C4-2B (cell line): Measurements from ENCODE around the gene EPS8L1.

ENCODE experiments used
- ZFX ChIP-seq: fragments of 450-650 bp; IDR thresholded peaks from 2 replicates; pipeline ENCODE4 v1.6.1; 2017
- TF ChIP-seq, protein P1 (sequence below): fragments of 450-650 bp; conservative IDR thresholded peaks from 2 replicates; pipeline ENCODE4 v1.5.1; 2017; ENCODE audit warnings: mild to moderate bottlenecking

DNA sequence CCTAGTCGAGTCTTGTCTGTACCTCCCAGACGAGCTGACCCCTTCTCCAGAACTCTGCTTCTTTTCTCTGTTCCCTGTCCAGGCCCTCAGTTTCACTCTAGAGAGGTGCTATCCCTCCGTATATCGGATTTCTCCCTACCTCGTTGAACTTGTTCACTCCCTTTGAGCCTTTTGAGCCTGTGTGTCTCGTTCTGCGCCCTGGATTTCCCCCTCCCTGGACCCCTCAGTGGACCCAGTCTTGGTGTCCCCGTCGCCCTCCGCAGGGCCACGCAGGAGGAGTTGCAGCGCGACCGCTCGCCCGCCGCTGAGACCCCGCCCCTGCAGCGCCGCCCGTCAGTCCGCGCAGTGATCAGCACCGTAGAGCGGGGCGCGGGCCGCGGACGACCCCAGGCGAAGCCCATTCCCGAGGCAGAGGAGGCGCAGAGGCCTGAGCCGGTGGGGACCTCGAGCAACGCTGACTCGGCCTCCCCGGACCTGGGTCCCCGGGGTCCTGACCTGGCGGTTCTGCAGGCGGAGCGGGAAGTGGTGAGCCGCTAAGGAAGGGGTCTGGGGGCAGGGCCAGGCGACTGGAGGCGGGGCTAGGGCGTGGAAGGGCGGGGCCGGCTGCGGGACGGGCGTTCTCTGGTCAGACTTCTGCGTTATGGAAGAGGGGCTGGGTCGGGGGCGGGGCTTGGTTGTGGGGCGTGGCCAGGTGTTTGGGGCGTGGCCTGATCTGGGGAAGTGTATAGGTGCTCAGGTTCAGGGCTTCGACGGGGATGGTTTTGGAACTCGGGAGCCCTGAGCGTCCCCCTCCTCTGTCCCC is 5.5 kb downstream of the EPS8L1 start:
- TF ChIP-seq, protein P1, sequence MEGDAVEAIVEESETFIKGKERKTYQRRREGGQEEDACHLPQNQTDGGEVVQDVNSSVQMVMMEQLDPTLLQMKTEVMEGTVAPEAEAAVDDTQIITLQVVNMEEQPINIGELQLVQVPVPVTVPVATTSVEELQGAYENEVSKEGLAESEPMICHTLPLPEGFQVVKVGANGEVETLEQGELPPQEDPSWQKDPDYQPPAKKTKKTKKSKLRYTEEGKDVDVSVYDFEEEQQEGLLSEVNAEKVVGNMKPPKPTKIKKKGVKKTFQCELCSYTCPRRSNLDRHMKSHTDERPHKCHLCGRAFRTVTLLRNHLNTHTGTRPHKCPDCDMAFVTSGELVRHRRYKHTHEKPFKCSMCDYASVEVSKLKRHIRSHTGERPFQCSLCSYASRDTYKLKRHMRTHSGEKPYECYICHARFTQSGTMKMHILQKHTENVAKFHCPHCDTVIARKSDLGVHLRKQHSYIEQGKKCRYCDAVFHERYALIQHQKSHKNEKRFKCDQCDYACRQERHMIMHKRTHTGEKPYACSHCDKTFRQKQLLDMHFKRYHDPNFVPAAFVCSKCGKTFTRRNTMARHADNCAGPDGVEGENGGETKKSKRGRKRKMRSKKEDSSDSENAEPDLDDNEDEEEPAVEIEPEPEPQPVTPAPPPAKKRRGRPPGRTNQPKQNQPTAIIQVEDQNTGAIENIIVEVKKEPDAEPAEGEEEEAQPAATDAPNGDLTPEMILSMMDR, result no peak
- TF ChIP-seq ZFX, result no peak
